ENCODE measurements around the gene RFX6. TPM values are rescaled to one million over a fixed set of nuclear protein-coding genes. Genes with fewer than 3 reads are reported as not detected.

The RFX6 gene
- total and polyA plus RNA-seq, 4 donors, result 0.01 to 1.5 TPM; not detected in 2

- DNase-seq, result peak in 1 of 3 donors; percentile 6
- Histone ChIP-seq H3K36me3 (ENCODE audit: control insufficient read depth in 4 of 4, insufficient read depth in 4 of 4, low read length in 4 of 4) (no peaks in the 10 kb centered on the region), H3K9me3 (ENCODE audit: control insufficient read depth in 4 of 4, insufficient read depth in 3 of 4, low read length in 3 of 4) (no peaks in the 10 kb centered on the region), H3K4me3 (no peak overlapping the region), H3K4me1 (ENCODE audit: control insufficient read depth in 5 of 5, insufficient read depth in 5 of 5, low read length in 5 of 5) (peaks cover 0 to 9% (median 3%) of the 10 kb centered on the region in 5 donors), H3K27me3 (ENCODE audit: control insufficient read depth in 3 of 3, insufficient read depth in 3 of 3, low read length in 2 of 3) (no peaks in the 10 kb centered on the region), H3K9ac (ENCODE audit: insufficient read depth in 1 of 2, low read length in 2 of 2) (no peak overlapping the region), H3K27ac (ENCODE audit: low read depth in 1 of 2, low read length in 1 of 2) (no peak overlapping the region)
- TF ChIP-seq, protein P1, sequence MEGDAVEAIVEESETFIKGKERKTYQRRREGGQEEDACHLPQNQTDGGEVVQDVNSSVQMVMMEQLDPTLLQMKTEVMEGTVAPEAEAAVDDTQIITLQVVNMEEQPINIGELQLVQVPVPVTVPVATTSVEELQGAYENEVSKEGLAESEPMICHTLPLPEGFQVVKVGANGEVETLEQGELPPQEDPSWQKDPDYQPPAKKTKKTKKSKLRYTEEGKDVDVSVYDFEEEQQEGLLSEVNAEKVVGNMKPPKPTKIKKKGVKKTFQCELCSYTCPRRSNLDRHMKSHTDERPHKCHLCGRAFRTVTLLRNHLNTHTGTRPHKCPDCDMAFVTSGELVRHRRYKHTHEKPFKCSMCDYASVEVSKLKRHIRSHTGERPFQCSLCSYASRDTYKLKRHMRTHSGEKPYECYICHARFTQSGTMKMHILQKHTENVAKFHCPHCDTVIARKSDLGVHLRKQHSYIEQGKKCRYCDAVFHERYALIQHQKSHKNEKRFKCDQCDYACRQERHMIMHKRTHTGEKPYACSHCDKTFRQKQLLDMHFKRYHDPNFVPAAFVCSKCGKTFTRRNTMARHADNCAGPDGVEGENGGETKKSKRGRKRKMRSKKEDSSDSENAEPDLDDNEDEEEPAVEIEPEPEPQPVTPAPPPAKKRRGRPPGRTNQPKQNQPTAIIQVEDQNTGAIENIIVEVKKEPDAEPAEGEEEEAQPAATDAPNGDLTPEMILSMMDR (IDR thresholded peaks at IDR 0.05; ENCODE audit: control extremely low read depth, extremely low read depth), result no peak
- 55 to 58% methylated on average over 6 of the region's 6 CpGs for WGBS, 2 donors
- no peak for ATAC-seq (ENCODE audit: insufficient read depth, low FRiP score)
Observed at GRCh38 chr6:116928677-116929076, 51.6 kb downstream of the RFX6 start.

- H3K4me1 ChIP-seq (ENCODE audit: control insufficient read depth in 5 of 5, insufficient read depth in 5 of 5, low read length in 5 of 5), result peaks cover 0 to 11% (median 0%) of the 10 kb centered on the region in 5 donors
- no peak for DNase-seq
- TF ChIP-seq, protein P1 (IDR thresholded peaks at IDR 0.05; ENCODE audit: control extremely low read depth, extremely low read depth), result no peak
- no peak for ATAC-seq (ENCODE audit: insufficient read depth, low FRiP score)
- WGBS, 2 donors, result 82 to 83% methylated on average over 1 of the region's 1 CpG
- H3K4me3 ChIP-seq, result no peak overlapping the region
- no peaks in the 10 kb centered on the region for H3K27me3 ChIP-seq (ENCODE audit: control insufficient read depth in 3 of 3, insufficient read depth in 3 of 3, low read length in 2 of 3)
- H3K9ac ChIP-seq (ENCODE audit: insufficient read depth in 1 of 2, low read length in 2 of 2), result no peak overlapping the region
- no peaks in the 10 kb centered on the region for H3K9me3 ChIP-seq (ENCODE audit: control insufficient read depth in 4 of 4, insufficient read depth in 3 of 4, low read length in 3 of 4)
- no peaks in the 10 kb centered on the region for H3K36me3 ChIP-seq (ENCODE audit: control insufficient read depth in 4 of 4, insufficient read depth in 4 of 4, low read length in 4 of 4)
- no peak overlapping the region for H3K27ac ChIP-seq (ENCODE audit: low read depth in 1 of 2, low read length in 1 of 2)
Observed at GRCh38 chr6:116929825-116930224, 52.8 kb downstream of the RFX6 start.

GRCh38 chr6:116931456-116931855 is 54.4 kb downstream of the RFX6 start:
- TF ChIP-seq, protein P1 (IDR thresholded peaks at IDR 0.05; ENCODE audit: control extremely low read depth, extremely low read depth), result no peak
- DNase-seq (no peak), ATAC-seq (ENCODE audit: insufficient read depth, low FRiP score) (no peak)
- H3K4me1 ChIP-seq (ENCODE audit: control insufficient read depth in 5 of 5, insufficient read depth in 5 of 5, low read length in 5 of 5), result peaks cover 0 to 11% (median 0%) of the 10 kb centered on the region in 5 donors
- H3K27ac ChIP-seq (ENCODE audit: low read depth in 1 of 2, low read length in 1 of 2), result no peak overlapping the region
- no peak overlapping the region for H3K4me3 ChIP-seq
- H3K27me3 ChIP-seq (ENCODE audit: control insufficient read depth in 3 of 3, insufficient read depth in 3 of 3, low read length in 2 of 3), result no peaks in the 10 kb centered on the region
- no peaks in the 10 kb centered on the region for H3K9me3 ChIP-seq (ENCODE audit: control insufficient read depth in 4 of 4, insufficient read depth in 3 of 4, low read length in 3 of 4)
- no peak overlapping the region for H3K9ac ChIP-seq (ENCODE audit: insufficient read depth in 1 of 2, low read length in 2 of 2)
- H3K36me3 ChIP-seq (ENCODE audit: control insufficient read depth in 4 of 4, insufficient read depth in 4 of 4, low read length in 4 of 4), result no peaks in the 10 kb centered on the region

- no peak overlapping the region for H3K4me3 ChIP-seq
- peaks cover 0 to 11% (median 0%) of the 10 kb centered on the region in 5 donors for H3K4me1 ChIP-seq (ENCODE audit: control insufficient read depth in 5 of 5, insufficient read depth in 5 of 5, low read length in 5 of 5)
- H3K27me3 ChIP-seq (ENCODE audit: control insufficient read depth in 3 of 3, insufficient read depth in 3 of 3, low read length in 2 of 3), result no peaks in the 10 kb centered on the region
- WGBS, 2 donors, result 84 to 87% methylated on average over 1 of the region's 1 CpG
- H3K9ac ChIP-seq (ENCODE audit: insufficient read depth in 1 of 2, low read length in 2 of 2), result no peak overlapping the region
- no peak for DNase-seq
- TF ChIP-seq, protein P1 (IDR thresholded peaks at IDR 0.05; ENCODE audit: control extremely low read depth, extremely low read depth), result no peak
- no peak overlapping the region for H3K27ac ChIP-seq (ENCODE audit: low read depth in 1 of 2, low read length in 1 of 2)
- ATAC-seq (ENCODE audit: insufficient read depth, low FRiP score), result no peak
- no peaks in the 10 kb centered on the region for H3K36me3 ChIP-seq (ENCODE audit: control insufficient read depth in 4 of 4, insufficient read depth in 4 of 4, low read length in 4 of 4)
- no peaks in the 10 kb centered on the region for H3K9me3 ChIP-seq (ENCODE audit: control insufficient read depth in 4 of 4, insufficient read depth in 3 of 4, low read length in 3 of 4)
Observed at GRCh38 chr6:116932496-116932895, 55.5 kb downstream of the RFX6 start.
